NCI-H2029 (cell line): Measurements from ENCODE around the gene ETFB.

Experiments
- DNase-seq: peaks from one replicate; lab custom pipeline; 2025; lab: John Stamatoyannopoulos, UW

The ETFB gene

GRCh38 chr19:51295382-51296126 is 70.6 kb downstream of the ETFB start:
- no peak for DNase-seq
